Measurements from ENCODE around the gene DHX8. TPM values are rescaled to one million over a fixed set of nuclear protein-coding genes. Genes with fewer than 3 reads are reported as not detected.

Gene DHX8
- total and polyA plus RNA-seq, 2 donors from 2014 or later = 28.7 to 53.9 TPM

GRCh38 chr17:43444223-43445008 is 39.4 kb upstream of the DHX8 start:
- FAIRE-seq (no peak), DNase-seq (no peak)
- Histone ChIP-seq H3K4me3 (ENCODE audit: low read length in 3 of 3) (no peak overlapping the region), H3K27ac (ENCODE audit: low read depth in 2 of 2, low read length in 2 of 2) (peak overlapping the region; percentile 26 to 88), H3K9me3 (ENCODE audit: control insufficient read depth in 2 of 3, insufficient read depth in 1 of 3, low read length in 3 of 3) (no peaks in the 10 kb centered on the region), H3K9ac (ENCODE audit: low read length in 3 of 3) (no peak overlapping the region), H3K36me3 (ENCODE audit: control insufficient read depth in 2 of 3, insufficient read depth in 3 of 3, low read length in 3 of 3) (no peaks in the 10 kb centered on the region), H3K27me3 (ENCODE audit: control insufficient read depth, insufficient read depth, low read length) (no peaks in the 10 kb centered on the region), H3K4me1 (ENCODE audit: control insufficient read depth in 2 of 3, insufficient read depth in 2 of 3, low read depth in 1 of 3, low read length in 3 of 3) (peaks cover 6 to 7% (median 7%) of the 10 kb centered on the region in 3 donors)
- TF ChIP-seq, protein P1, sequence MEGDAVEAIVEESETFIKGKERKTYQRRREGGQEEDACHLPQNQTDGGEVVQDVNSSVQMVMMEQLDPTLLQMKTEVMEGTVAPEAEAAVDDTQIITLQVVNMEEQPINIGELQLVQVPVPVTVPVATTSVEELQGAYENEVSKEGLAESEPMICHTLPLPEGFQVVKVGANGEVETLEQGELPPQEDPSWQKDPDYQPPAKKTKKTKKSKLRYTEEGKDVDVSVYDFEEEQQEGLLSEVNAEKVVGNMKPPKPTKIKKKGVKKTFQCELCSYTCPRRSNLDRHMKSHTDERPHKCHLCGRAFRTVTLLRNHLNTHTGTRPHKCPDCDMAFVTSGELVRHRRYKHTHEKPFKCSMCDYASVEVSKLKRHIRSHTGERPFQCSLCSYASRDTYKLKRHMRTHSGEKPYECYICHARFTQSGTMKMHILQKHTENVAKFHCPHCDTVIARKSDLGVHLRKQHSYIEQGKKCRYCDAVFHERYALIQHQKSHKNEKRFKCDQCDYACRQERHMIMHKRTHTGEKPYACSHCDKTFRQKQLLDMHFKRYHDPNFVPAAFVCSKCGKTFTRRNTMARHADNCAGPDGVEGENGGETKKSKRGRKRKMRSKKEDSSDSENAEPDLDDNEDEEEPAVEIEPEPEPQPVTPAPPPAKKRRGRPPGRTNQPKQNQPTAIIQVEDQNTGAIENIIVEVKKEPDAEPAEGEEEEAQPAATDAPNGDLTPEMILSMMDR (IDR thresholded peaks at IDR 0.05; ENCODE audit: borderline replicate concordance, extremely low read depth, insufficient read depth) = no peak
- intact Hi-C loops (cut with DNase I) = no loop called here

DNA sequence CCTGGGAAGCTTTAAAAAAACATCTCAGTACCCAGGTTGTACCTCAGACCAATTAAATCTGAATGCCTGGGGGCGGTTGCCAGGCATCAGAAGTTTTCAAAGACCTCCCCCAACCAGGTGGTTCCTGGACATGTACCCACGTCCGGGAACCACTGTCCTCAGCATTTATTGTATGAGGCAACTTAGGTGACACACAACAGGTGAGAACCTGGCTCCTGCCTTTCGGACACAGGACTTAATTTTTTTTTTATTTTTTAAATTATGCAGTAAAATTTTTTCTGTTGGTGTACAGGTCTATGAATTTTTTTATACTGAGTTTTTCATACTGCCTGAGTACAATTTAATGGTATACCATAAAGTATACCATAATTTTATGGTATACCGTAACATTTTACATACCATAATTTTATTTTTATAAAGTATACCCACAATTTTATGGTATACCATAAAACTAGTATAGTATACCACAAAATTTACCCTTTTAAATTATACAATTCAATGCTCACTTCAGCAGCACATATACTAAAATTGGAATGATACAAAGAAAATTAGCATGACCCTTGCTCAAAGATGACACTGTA is 38.7 kb upstream of the DHX8 start:
- peak overlapping the region; percentile 26 to 88 for H3K27ac ChIP-seq (ENCODE audit: low read depth in 2 of 2, low read length in 2 of 2)

GRCh38 chr17:43446773-43447172 is 37.0 kb upstream of the DHX8 start:
- no peak overlapping the region for H3K9ac ChIP-seq (ENCODE audit: low read length in 3 of 3)
- H3K4me1 ChIP-seq (ENCODE audit: control insufficient read depth in 2 of 3, insufficient read depth in 2 of 3, low read depth in 1 of 3, low read length in 3 of 3) = peaks cover 7 to 14% (median 11%) of the 10 kb centered on the region in 3 donors
- H3K9me3 ChIP-seq (ENCODE audit: control insufficient read depth in 2 of 3, insufficient read depth in 1 of 3, low read length in 3 of 3) = no peaks in the 10 kb centered on the region
- no peak for FAIRE-seq
- no peak overlapping the region for H3K27ac ChIP-seq (ENCODE audit: low read depth in 2 of 2, low read length in 2 of 2)
- no peak overlapping the region for H3K4me3 ChIP-seq (ENCODE audit: low read length in 3 of 3)
- no peaks in the 10 kb centered on the region for H3K36me3 ChIP-seq (ENCODE audit: control insufficient read depth in 2 of 3, insufficient read depth in 3 of 3, low read length in 3 of 3)
- intact Hi-C loops (cut with DNase I) = no loop called here
- no peaks in the 10 kb centered on the region for H3K27me3 ChIP-seq (ENCODE audit: control insufficient read depth, insufficient read depth, low read length)
- TF ChIP-seq, protein P1 (IDR thresholded peaks at IDR 0.05; ENCODE audit: borderline replicate concordance, extremely low read depth, insufficient read depth) = no peak
- no peak for DNase-seq

More for the DNA sequence above, 38.7 kb upstream of the DHX8 start:
- DNase-seq (peak in 1 of 5 donors; percentile 34), FAIRE-seq (no peak)
- intact Hi-C loops (cut with DNase I) = no loop called here
- Histone ChIP-seq H3K4me3 (ENCODE audit: low read length in 3 of 3) (no peak overlapping the region), H3K4me1 (ENCODE audit: control insufficient read depth in 2 of 3, insufficient read depth in 2 of 3, low read depth in 1 of 3, low read length in 3 of 3) (peaks cover 7 to 13% (median 11%) of the 10 kb centered on the region in 3 donors), H3K9me3 (ENCODE audit: control insufficient read depth in 2 of 3, insufficient read depth in 1 of 3, low read length in 3 of 3) (no peaks in the 10 kb centered on the region), H3K9ac (ENCODE audit: low read length in 3 of 3) (no peak overlapping the region), H3K36me3 (ENCODE audit: control insufficient read depth in 2 of 3, insufficient read depth in 3 of 3, low read length in 3 of 3) (no peaks in the 10 kb centered on the region), H3K27me3 (ENCODE audit: control insufficient read depth, insufficient read depth, low read length) (no peaks in the 10 kb centered on the region)
- TF ChIP-seq, protein P1 (IDR thresholded peaks at IDR 0.05; ENCODE audit: borderline replicate concordance, extremely low read depth, insufficient read depth) = no peak

Measured in kidney (tissue), 14 donors.